Mesendoderm (in vitro differentiated cells): ENCODE measurements around the gene ANGEL1.

Experiments used
- DNase-seq: peaks from one replicate; pipeline ENCODE4 v3.0.0; 2013
- H2AK5ac ChIP-seq: 2 replicates; pipeline ENCODE4 v1.6.1; 2013; ENCODE audit warnings: low read length, inconsistent platforms
- H2BK120ac ChIP-seq: 2 replicates; pipeline ENCODE4 v1.6.1; 2013; ENCODE audit warnings: low read depth, mild to moderate bottlenecking, low read length, moderate library complexity, mixed read lengths
- H2BK15ac ChIP-seq: replicated peaks from 2 replicates; pipeline ENCODE4 v1.6.1; 2013; ENCODE audit warnings: low read depth, mild to moderate bottlenecking, moderate library complexity
- H2BK5ac ChIP-seq: 2 replicates; pipeline ENCODE4 v1.6.1; 2013; ENCODE audit warnings: low read length, inconsistent platforms
- H3K18ac ChIP-seq: 2 replicates; pipeline ENCODE4 v1.6.1; 2013; ENCODE audit warnings: mild to moderate bottlenecking, low read length, mixed read lengths
- H3K23ac ChIP-seq: one replicate; pipeline ENCODE4 v1.6.1; 2013; ENCODE audit warnings: low read length
- H3K27ac ChIP-seq: 2 replicates; pipeline ENCODE4 v1.5.1; 2013; ENCODE audit warnings: low read depth, mild to moderate bottlenecking, inconsistent platforms, low read length, moderate library complexity
- H3K27me3 ChIP-seq: 2 replicates; pipeline ENCODE4 v1.6.1; 2013; ENCODE audit warnings: low read length, control low read depth, mild to moderate bottlenecking, inconsistent platforms; ENCODE audit not compliant: insufficient read depth, poor library complexity
- H3K36me3 ChIP-seq: 2 replicates; pipeline ENCODE4 v1.6.1; 2013; ENCODE audit warnings: low read length, inconsistent platforms; ENCODE audit not compliant: control insufficient read depth, insufficient read depth
- H3K4ac ChIP-seq: one replicate; pipeline ENCODE4 v1.6.1; 2013; ENCODE audit warnings: low read depth, mild to moderate bottlenecking, low read length, moderate library complexity
- H3K4me1 ChIP-seq: 2 replicates; pipeline ENCODE4 v1.6.1; 2013; ENCODE audit warnings: low read depth, low read length, inconsistent platforms; ENCODE audit not compliant: control insufficient read depth
- H3K4me2 ChIP-seq: 2 replicates; pipeline ENCODE4 v1.6.1; 2013; ENCODE audit warnings: low read length
- H3K4me3 ChIP-seq: 2 replicates; pipeline ENCODE4 v1.5.1; 2013; ENCODE audit warnings: mild to moderate bottlenecking, low read length
- H3K56ac ChIP-seq: one replicate; pipeline ENCODE4 v1.6.1; 2013; ENCODE audit warnings: low read length
- H3K79me1 ChIP-seq: 2 replicates; pipeline ENCODE4 v1.6.1; 2013; ENCODE audit warnings: low read length, inconsistent platforms
- H3K79me2 ChIP-seq: 2 replicates; pipeline ENCODE4 v1.6.1; 2013; ENCODE audit warnings: mild to moderate bottlenecking, low read length; ENCODE audit not compliant: control insufficient read depth, insufficient read depth
- H3K9ac ChIP-seq: 2 replicates; pipeline ENCODE4 v1.6.1; 2013; ENCODE audit warnings: low read length, inconsistent platforms
- H4K5ac ChIP-seq: one replicate; pipeline ENCODE4 v1.6.1; 2013; ENCODE audit warnings: low read length
- H4K8ac ChIP-seq: one replicate; pipeline ENCODE4 v1.6.1; 2013; ENCODE audit warnings: low read depth, mild to moderate bottlenecking, control low read depth, low read length, moderate library complexity
- WGBS: extraction: QIAGEN DNeasy Blood & Tissue Kit; methylation state at CpG from one replicate; pipeline ENCODE4 v1.1.7; 2013; ENCODE audit warnings: low lambda C conversion rate, missing lambda C conversion rate; ENCODE audit not compliant: insufficient coverage; ENCODE audit errors: extremely low coverage; 5-methylcytosine and 5-hydroxymethylcytosine counted together

ANGEL1 gene

GRCh38 chr14:76761960-76762410, 50.7 kb downstream of the ANGEL1 start:
- Histone ChIP-seq H3K36me3 (no peaks in the 10 kb centered on the region), H3K4me3 (peak overlapping the region; percentile 40), H3K4me1 (peaks cover 2% of the 10 kb centered on the region), H2AK5ac (no peak overlapping the region), H2BK120ac (no peak overlapping the region), H3K79me2 (no peaks in the 10 kb centered on the region), H3K18ac (peak overlapping the region; percentile 35), H2BK5ac (no peak overlapping the region), H3K4me2 (peak overlapping the region; percentile 58), H3K27ac (no peak overlapping the region), H3K79me1 (no peaks in the 10 kb centered on the region), H4K5ac (no peak overlapping the region), H3K23ac (peak overlapping the region; percentile 66), H3K9ac (peak overlapping the region; percentile 60), H3K4ac (no peak overlapping the region), H2BK15ac (no peak overlapping the region), H3K27me3 (peaks cover 19% of the 10 kb centered on the region), H4K8ac (no peak overlapping the region), H3K56ac (peak overlapping the region; percentile 83)
- DNase-seq: no peak
- no CpG with 5 or more reads among the region's 54 CpGs for WGBS

- H3K4me3 ChIP-seq: peak within 1 kb of the TSS; percentile 40
- H3K79me1 ChIP-seq: no peaks in the 10 kb centered on the region
- peaks cover 2% of the 10 kb centered on the region for H3K4me1 ChIP-seq
- no CpG with 5 or more reads among the region's 96 CpGs for WGBS
- H3K9ac ChIP-seq: peak within 1 kb of the TSS; percentile 60
- H3K4ac ChIP-seq: peak within 1 kb of the TSS; percentile 17
- H2AK5ac ChIP-seq: no peak within 1 kb of the TSS
- no peaks in the 10 kb centered on the region for H3K79me2 ChIP-seq
- H3K36me3 ChIP-seq: no peaks in the 10 kb centered on the region
- peak; percentile 82 for DNase-seq
- no peak within 1 kb of the TSS for H2BK5ac ChIP-seq
- H2BK15ac ChIP-seq: peak within 1 kb of the TSS; percentile 1
- H3K18ac ChIP-seq: peak within 1 kb of the TSS; percentile 62
- no peak within 1 kb of the TSS for H3K27ac ChIP-seq
- no peak within 1 kb of the TSS for H4K8ac ChIP-seq
- peak within 1 kb of the TSS; percentile 83 for H3K56ac ChIP-seq
- H3K23ac ChIP-seq: peak within 1 kb of the TSS; percentile 66
- H2BK120ac ChIP-seq: no peak within 1 kb of the TSS
- H3K4me2 ChIP-seq: peak within 1 kb of the TSS; percentile 58
- no peak within 1 kb of the TSS for H4K5ac ChIP-seq
- H3K27me3 ChIP-seq: peaks cover 19% of the 10 kb centered on the region
Measured at GRCh38 chr14:76761136-76761959, 51.3 kb downstream of the ANGEL1 start, which contains the start of gene VASH1. TSS of gene VASH1 (plus strand) at chr14:76761468. CDS start at chr14:76762822, 1,354 bp downstream.

GRCh38 chr14:76760331-76761135, 52.1 kb downstream of the ANGEL1 start:
- no peaks in the 10 kb centered on the region for H3K79me2 ChIP-seq
- WGBS: no CpG with 5 or more reads among the region's 26 CpGs
- peak overlapping the region; percentile 60 for H3K9ac ChIP-seq
- no peak overlapping the region for H2AK5ac ChIP-seq
- no peak overlapping the region for H2BK120ac ChIP-seq
- peaks cover 19% of the 10 kb centered on the region for H3K27me3 ChIP-seq
- H3K4me1 ChIP-seq: peaks cover 2% of the 10 kb centered on the region
- peak overlapping the region; percentile 58 for H3K4me2 ChIP-seq
- H3K18ac ChIP-seq: no peak overlapping the region
- H3K27ac ChIP-seq: no peak overlapping the region
- H3K4me3 ChIP-seq: no peak overlapping the region
- peak overlapping the region; percentile 83 for H3K56ac ChIP-seq
- no peak overlapping the region for H4K5ac ChIP-seq
- no peak overlapping the region for H2BK15ac ChIP-seq
- no peaks in the 10 kb centered on the region for H3K36me3 ChIP-seq
- DNase-seq: no peak
- no peak overlapping the region for H3K23ac ChIP-seq
- H3K79me1 ChIP-seq: no peaks in the 10 kb centered on the region
- H4K8ac ChIP-seq: no peak overlapping the region
- no peak overlapping the region for H2BK5ac ChIP-seq
- no peak overlapping the region for H3K4ac ChIP-seq

GRCh38 chr14:76759589-76759988, 53.1 kb downstream of the ANGEL1 start:
- peaks cover 2% of the 10 kb centered on the region for H3K4me1 ChIP-seq
- H4K8ac ChIP-seq: no peak overlapping the region
- H3K79me1 ChIP-seq: no peaks in the 10 kb centered on the region
- H3K9ac ChIP-seq: no peak overlapping the region
- H3K27me3 ChIP-seq: peaks cover 19% of the 10 kb centered on the region
- no peak for DNase-seq
- no peak overlapping the region for H3K4me2 ChIP-seq
- H3K79me2 ChIP-seq: no peaks in the 10 kb centered on the region
- WGBS: no CpG with 5 or more reads among the region's 4 CpGs
- H2BK120ac ChIP-seq: no peak overlapping the region
- H3K36me3 ChIP-seq: no peaks in the 10 kb centered on the region
- H3K27ac ChIP-seq: no peak overlapping the region
- H3K56ac ChIP-seq: no peak overlapping the region
- H2BK5ac ChIP-seq: no peak overlapping the region
- no peak overlapping the region for H2BK15ac ChIP-seq
- H3K23ac ChIP-seq: no peak overlapping the region
- H3K18ac ChIP-seq: no peak overlapping the region
- no peak overlapping the region for H3K4ac ChIP-seq
- H2AK5ac ChIP-seq: no peak overlapping the region
- H3K4me3 ChIP-seq: no peak overlapping the region
- no peak overlapping the region for H4K5ac ChIP-seq

- Histone ChIP-seq H3K79me2 (no peaks in the 10 kb centered on the region), H3K9ac (no peak overlapping the region), H3K4ac (no peak overlapping the region), H3K36me3 (no peaks in the 10 kb centered on the region), H3K23ac (no peak overlapping the region), H2BK120ac (no peak overlapping the region), H2BK15ac (no peak overlapping the region), H3K18ac (no peak overlapping the region), H2BK5ac (no peak overlapping the region), H4K5ac (no peak overlapping the region), H3K56ac (no peak overlapping the region), H4K8ac (no peak overlapping the region), H3K79me1 (no peaks in the 10 kb centered on the region), H3K4me3 (no peak overlapping the region), H3K27ac (no peak overlapping the region), H2AK5ac (no peak overlapping the region), H3K4me1 (peaks cover 2% of the 10 kb centered on the region), H3K4me2 (no peak overlapping the region), H3K27me3 (peaks cover 7% of the 10 kb centered on the region)
- no peak for DNase-seq
- no CpG with 5 or more reads among the region's 6 CpGs for WGBS
Measured at GRCh38 chr14:76756371-76756750, 56.3 kb downstream of the ANGEL1 start.
